HL-60/S4 treated with retinoic acid at 250 ng/mL for 4 days and 3 days (cell line): Measurements from ENCODE around the gene BLOC1S1.
"Not testable (repeated sequence)": the region's sequence is repeated elsewhere in the genome, so short reads cannot be mapped to it uniquely, and the experiment has no call there.

ENCODE experiments used
- in situ Hi-C: fragments of 300-500 bp; cut with MboI; formaldehyde crosslinking; loops from 2 replicates; pipeline ENCODE4 v1.7.0; 2022; ENCODE audit warnings: low sequenced_read_pairs

The BLOC1S1 gene

GRCh38 chr12:55743406-55744339 is 27.8 kb downstream of the BLOC1S1 start:
- in situ Hi-C loops, result no loop called here

- in situ Hi-C loops, result no loop called here
Measured at GRCh38 chr12:55744340-55745030, 28.6 kb downstream of the BLOC1S1 start.

DNA sequence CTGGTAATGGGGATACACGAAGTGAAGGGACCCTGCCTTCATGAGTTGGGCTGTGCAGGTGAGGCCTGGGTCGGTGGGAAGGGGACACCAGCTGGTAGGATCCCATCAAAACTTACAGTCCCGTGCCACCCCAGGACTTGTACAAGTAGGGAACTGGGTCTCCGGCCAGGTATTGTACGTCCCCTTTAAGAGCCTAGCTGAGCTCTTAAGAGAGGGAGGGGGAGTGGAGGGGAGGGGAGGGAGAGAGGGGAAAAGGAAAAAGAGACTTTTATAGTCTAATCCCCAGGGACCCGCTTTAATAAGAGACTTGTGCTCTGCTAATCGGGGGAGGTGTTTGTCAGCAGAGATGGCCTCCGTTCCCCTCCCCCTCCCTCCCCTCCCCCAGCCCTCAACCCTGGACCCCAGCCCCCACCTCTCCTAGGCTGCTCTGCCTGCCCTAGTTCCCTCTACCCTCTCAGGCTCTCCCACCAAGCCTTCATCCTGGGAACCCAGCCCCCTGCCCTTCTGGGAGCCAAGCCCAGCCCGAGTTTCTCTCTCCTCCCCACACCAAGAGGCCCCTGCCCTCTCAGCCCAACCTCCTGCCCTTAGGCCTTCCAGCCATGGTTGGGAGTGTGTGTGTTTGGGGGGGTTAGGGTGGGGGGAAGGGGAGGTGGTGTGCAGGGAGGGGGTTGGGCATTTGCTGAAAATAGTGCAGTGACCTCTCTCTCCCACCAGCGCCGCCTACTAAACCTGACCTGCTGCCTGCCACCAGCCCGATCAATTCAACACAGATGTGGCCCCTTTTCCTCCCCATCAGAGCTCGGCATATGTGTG is 29.7 kb downstream of the BLOC1S1 start:
- in situ Hi-C loops, result no loop called here

GRCh38 chr12:55746174-55746912 is 30.5 kb downstream of the BLOC1S1 start:
- in situ Hi-C loops, result no loop called here

GRCh38 chr12:55746913-55747231 is 31.0 kb downstream of the BLOC1S1 start:
- in situ Hi-C loops, result no loop called here

- in situ Hi-C loops, result no loop called here
Measured at GRCh38 chr12:55748230-55748993, 32.6 kb downstream of the BLOC1S1 start.

DNA sequence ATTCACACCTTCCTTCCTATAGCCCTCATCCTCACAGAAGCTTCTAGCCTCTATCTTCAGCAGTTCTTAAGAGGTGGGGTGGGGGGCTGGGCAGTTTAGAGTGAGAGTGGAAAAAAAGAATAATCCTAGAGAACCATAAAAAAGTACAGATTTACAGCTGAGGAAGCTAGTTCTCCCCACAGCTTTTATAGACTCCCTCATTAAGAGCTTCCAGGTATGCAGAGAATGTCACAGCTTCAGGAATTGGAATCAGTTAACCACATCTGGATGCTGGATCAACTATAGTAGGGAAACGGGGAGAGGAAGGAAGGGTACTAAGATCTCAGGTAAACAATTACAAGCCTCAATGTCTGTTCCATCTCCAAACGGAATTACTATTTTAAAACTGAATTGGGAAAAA is 39.4 kb downstream of the BLOC1S1 start:
- in situ Hi-C loops, result no loop called here

DNA sequence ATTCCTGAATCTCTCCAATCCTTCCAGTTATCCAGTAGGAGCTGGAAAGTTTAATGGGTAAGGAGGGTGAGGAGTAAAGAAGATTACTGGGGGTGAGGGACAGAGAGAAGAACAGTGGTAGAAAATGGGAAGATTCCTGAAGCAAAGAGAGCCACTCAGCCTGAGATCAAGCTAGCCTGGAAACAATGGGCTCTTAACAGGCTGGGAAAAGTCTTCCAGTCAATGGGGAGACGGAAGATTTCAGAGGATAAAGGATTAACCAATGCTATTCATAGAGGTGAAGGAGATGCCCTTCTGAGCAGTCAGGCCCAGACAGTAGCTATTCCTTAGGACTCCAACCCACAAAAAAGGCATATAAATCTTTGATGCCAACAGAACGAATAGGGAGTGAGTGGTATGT is 41.9 kb downstream of the BLOC1S1 start:
- in situ Hi-C loops, result no loop called here

DNA sequence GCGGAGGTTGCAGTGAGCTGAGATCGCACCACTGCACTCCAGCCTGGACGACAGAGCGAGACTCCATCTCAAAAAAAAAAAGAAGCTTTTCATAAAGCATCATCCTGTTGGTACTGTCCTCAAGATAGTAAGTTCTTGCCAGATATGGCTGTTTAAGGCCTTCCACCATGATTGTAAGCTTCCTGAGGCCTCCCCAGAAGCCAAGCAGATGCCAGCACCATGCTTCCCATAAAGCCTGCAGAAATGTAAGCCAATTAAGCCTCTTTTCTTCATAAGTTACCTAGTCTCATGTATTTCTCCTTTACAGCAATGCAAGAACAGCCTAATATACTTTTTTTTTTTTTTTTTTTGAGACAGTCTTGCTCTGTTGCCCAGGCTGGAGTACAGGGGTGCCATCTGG is 42.7 kb downstream of the BLOC1S1 start:
- in situ Hi-C loops, result not testable (repeated sequence)

DNA sequence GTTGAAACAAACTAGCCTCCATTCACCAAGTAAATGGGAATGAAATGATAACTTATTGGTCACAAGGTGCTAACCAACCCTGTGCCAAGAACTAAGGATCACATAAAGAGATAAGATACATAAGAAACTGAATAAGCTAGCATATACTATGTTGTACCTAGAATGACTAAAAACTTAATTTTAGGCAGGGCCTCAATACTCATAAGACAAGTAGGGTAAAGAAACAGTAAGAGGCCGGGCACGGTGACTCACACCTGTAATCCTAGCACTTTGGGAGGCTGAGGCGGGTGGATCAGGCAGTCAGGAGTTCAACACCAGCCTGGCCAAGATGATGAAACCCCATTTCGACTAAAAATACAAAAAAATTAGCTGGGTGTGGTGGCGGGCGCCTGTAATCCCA is 44.8 kb downstream of the BLOC1S1 start:
- in situ Hi-C loops, result no loop called here

DNA sequence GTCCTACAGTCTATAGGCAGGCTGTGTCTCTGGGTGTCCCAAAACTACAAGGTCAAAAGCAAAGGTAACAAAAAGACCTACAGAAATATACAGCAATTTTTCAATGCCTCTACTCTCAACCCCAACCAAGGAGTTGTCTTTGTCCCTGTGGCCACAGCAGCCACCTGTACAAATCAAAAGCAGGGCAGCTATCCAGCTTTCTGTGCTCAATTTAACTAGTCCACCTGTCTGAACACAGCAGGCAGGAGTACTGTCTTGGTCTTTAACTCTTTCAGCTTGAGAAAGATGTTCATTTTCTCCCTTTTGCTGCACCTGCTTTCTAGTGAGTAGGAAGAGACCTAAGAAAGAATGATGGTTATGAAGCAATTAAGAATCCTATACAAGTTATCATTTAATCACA is 46.8 kb downstream of the BLOC1S1 start:
- in situ Hi-C loops, result no loop called here

- in situ Hi-C loops, result no loop called here
Measured at GRCh38 chr12:55765736-55766290, 50.0 kb downstream of the BLOC1S1 start.

- in situ Hi-C loops, result no loop called here
Measured at GRCh38 chr12:55767156-55767555, 51.3 kb downstream of the BLOC1S1 start.
